HEK293T (cell line): Measurements from ENCODE around the gene SNRK.

Experiments used
- CTBP1 ChIP-seq: fragments of 450-650 bp; IDR thresholded peaks from 2 replicates; pipeline ENCODE4 v1.6.1; 2016; ENCODE audit warnings: borderline replicate concordance
- HDGF ChIP-seq: fragments of 450-650 bp; IDR thresholded peaks from 2 replicates; pipeline ENCODE4 v1.6.1; 2017; ENCODE audit warnings: antibody characterized with exemption, borderline replicate concordance
- LEF1 ChIP-seq: fragments of 450-650 bp; IDR thresholded peaks from 2 replicates; pipeline ENCODE4 v1.6.1; 2017; ENCODE audit warnings: mild to moderate bottlenecking, borderline replicate concordance
- SP1 ChIP-seq: fragments of 450-650 bp; IDR thresholded peaks from 2 replicates; pipeline ENCODE4 v1.6.1; 2017
- SUZ12 ChIP-seq: fragments of 450-650 bp; IDR thresholded peaks from 2 replicates; pipeline ENCODE4 v1.6.1; 2016; ENCODE audit warnings: mild to moderate bottlenecking

DNA sequence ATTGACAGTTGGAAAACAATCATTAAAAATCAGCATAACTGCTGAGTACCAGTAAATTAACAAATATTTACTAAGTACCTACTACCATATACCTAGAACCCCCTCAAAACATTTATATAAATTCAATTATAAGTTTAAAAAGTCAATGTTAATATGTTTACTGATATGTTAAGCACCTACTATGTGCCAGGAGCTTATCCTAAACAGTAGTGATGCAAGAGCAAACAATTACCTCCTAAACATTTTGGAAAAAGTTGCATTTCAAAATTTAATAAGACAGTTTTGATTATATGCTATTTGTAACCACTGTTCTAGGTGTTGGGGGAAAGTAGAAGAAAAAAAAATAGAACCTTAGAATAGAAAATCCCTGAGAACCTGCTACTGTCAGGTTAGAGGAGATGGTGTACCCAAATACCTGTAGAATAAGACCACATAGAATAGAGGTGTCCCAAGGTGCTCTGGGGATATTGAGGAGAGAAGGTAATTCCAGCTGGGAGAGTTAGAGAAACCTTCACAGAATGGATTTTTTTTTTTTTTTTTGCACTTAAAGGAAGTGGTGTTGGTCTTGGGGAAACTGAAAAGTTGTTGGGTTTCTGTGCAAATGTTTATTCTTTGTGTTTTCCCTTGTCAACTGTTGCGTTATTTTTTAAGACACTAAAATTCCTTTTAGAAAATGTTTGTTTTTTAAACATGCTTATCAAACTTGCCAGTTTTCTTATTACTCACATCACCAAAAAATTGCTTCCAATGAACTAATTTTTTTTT is 16.0 kb downstream of the SNRK start:
- TF ChIP-seq CTBP1: no peak
- no peak for TF ChIP-seq SUZ12
- TF ChIP-seq SP1: no peak
- no peak for TF ChIP-seq LEF1
- no peak for TF ChIP-seq HDGF
